HG02678 (cell line): ENCODE results near the gene MBD3L5.
"Not testable (repeated sequence)": the region's sequence is repeated elsewhere in the genome, so short reads cannot be mapped to it uniquely, and the experiment has no call there.

Experiments used
- ATAC-seq: cut with Tn5 transposase; IDR thresholded peaks from one replicate; pipeline ENCODE4 v1.9.1; 2021; ENCODE audit warnings: mild to moderate bottlenecking, moderate library complexity; ENCODE audit not compliant: unreplicated experiment

Gene MBD3L5

DNA sequence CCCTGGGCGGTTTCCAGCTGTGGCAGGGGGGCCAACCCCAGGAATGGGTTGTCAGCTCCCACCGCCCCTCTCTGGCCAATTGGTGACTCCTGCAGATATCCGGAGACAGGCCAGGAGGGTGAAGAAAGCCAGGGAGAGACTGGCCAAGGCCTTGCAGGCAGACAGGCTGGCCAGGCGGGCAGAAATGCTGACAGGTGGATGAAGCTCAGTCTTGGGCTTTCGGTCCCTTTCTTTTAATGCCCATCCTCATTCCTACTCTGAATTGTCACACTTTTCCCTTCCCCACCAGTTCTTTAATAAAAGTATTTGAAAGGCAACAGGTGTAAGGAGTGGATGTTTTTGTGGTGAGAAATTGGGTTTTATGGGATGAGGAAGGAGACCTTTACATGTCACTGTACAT is 21.0 kb downstream of the MBD3L5 start:
- ATAC-seq = not testable (repeated sequence)

DNA sequence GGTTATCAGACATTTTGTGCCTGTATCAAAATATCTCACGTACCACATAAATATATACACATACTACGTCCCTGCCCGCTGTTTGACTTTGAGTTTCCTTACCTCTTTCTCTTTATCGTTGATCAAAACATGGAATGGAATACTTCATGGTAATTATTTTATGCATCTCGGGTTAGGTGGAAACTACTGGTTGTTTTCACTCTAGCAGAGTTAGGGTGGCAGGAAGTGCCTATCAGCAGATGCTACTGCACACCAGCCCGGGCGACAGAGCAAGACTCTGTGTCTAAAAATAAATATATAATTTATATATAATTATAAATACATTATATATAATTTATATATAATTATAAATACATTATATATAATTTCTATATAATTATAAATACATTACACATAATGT is 22.5 kb downstream of the MBD3L5 start:
- not testable (repeated sequence) for ATAC-seq

DNA sequence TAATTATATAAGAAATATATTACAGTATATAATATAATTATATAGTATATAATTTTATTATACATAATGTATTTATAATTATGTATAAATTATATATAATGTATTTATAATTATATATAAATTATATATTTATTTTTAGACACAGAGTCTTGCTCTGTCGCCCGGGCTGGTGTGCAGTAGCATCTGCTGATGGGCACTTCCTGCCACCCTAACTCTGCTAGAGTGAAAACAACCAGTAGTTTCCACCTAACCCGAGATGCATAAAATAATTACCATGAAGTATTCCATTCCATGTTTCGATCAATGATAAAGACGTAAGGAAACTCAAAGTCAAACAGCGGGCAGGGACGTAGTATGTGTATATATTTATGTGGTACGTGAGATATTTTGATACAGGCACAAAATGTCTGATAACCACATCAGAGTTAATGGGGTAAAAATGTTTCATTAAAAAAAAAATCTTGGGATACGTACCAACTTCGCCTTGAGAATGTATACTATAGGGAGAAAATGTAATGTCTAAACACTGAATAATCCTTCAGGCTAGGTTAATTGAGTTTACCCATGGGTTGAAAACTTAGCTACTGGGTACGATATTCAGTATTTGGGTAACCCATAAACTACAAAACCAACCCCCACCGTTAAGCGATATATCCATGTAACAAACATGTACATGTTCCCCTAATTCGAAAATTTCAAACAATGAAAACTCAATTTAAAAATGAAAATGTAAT is 24.4 kb downstream of the MBD3L5 start:
- not testable (repeated sequence) for ATAC-seq

DNA sequence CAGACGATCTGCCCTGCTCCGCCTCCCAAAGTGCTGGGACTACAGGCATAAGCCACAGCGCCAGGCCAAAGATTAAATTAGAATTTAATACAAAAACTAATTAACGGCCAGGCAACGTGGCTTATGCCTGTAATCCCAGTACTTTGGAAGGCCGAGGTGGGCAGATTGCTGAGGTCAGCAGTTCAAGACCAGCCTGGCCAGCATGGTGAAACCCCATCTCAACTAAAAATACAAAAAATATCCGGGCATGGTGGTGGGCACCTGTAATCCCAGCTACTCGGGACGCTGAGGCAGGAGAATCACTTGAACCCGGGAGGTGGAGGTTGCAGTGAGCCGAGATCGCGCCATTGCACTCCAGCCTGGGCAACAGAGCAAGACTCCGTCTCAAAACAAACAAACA is 25.3 kb downstream of the MBD3L5 start:
- ATAC-seq = not testable (repeated sequence)

DNA sequence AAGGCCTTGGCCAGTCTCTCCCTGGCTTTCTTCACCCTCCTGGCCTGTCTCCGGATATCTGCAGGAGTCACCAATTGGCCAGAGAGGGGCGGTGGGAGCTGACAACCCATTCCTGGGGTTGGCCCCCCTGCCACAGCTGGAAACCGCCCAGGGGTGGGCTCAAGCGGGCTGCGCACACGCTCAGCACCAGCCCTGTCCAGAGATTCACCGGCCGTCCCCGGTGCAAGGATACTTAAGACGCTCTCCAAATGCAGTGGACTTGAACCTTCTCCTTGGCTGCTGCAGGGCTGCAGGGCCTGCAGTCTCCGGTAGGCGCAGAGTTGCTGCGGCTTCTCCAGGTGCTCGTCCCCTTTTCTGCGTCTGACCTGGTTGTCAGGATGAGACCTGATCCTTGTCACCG is 26.0 kb downstream of the MBD3L5 start:
- ATAC-seq = not testable (repeated sequence)

DNA sequence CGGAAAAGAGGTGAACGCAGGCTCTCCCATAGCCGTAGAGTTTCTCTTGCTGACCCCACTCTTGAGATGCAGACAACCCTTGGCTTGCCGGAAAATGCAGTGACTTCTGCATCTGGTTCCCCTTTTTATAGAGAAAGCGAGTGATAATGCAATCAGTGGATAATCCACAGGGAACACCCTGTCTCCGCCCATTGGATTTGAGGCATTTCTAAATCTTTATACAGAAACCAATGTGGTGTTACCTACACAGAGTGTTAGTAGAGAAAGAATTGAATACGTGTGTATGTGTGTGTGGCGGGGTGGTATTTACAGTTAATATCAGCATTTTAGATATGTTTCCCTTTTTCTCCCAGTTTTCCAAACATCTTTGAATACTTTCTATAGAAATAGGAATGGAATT is 28.2 kb downstream of the MBD3L5 start, which contains the start of gene MBD3L3:
TSS of gene MBD3L3 (minus strand) at position 101 of the 400 bp plus-strand sequence. CDS start at position 30, 71 bp downstream.
- not testable (repeated sequence) for ATAC-seq

DNA sequence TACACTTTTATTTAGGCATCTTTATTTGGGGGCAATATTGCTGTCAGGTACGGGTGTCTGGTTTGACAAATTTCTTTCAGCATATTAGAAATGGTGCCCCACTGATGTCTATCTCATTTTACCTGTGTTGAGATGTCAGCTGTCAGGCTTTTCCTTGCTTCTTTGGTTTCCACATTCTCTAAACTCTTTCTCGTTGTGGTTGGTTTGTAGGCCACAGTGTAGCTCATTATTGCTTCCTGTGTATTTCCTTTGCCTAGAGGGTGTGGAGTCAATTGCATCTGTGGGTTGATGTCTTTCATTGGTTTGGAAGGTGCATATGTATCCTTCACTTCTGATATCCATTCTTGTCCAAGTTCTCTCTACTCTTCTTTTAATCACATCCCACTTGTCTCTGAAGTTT is 29.6 kb downstream of the MBD3L5 start:
- ATAC-seq = not testable (repeated sequence)

DNA sequence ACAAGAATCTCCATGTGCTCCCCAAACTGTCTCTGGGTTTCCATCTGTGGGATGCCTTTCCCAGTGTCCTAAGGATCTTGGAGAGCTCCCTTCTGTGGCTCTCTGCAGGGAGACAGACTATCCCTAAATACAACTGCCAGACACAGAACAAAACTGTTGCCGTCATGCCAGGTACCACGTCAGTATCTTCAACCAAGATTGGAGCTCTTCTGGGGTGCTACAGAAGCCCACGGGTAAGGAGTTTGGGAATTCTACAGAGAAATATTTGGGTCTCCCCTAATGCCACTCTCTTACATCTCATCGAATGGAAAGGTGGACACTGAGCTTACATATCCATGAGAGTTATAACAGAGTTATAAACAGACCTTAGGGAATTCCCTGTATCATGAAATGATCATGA is 33.0 kb downstream of the MBD3L5 start:
- no peak for ATAC-seq

DNA sequence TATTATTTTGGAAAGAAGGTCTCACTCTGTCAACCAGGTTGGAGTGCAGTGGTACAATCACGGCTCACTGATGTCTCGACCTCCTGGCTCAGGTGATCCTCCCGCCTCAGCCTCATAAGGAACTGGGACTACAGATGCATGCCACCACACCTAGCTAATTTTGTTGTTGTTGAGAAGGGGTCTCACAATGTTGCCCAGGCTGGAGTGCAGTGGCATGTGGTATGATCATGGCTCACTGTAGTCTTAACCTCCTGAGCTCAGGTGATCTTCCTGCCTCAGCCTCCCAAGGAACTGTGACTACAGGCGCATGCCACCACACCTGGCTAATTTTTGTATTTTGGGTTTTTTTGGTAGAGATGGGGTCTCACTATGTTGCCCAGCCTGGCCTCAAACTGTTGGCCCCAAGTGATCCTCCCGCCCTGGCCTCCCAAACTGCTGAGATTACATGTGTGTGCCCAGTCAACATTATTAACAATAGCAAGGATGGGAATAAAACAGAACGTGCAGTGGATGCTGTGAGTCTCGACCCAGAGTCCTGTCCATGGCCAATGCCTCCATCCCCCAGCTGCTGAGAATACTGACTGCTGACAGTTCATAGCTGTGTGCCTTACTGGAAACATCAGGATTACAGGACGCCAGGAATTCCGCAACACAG is 33.5 kb downstream of the MBD3L5 start:
- ATAC-seq = no peak

DNA sequence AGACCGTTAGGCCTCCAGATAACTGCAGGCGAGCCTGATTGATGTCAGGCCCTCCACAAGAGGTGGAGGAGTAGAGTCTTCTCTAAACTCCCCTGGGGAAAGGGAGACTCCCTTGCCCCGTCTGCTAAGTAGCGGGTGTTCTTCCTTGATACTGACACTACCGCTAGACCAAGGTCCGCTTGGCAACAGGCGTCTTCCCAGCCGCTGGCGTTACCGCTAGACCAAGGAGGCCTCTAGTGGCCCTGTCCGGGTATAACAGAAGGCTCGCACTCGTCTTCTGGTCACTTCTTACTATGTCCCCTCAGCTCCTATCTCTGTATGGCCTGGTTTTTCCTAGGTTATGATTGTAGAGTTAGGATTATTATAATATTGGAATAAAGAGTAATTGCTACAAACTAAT is 36.7 kb downstream of the MBD3L5 start:
- not testable (repeated sequence) for ATAC-seq

DNA sequence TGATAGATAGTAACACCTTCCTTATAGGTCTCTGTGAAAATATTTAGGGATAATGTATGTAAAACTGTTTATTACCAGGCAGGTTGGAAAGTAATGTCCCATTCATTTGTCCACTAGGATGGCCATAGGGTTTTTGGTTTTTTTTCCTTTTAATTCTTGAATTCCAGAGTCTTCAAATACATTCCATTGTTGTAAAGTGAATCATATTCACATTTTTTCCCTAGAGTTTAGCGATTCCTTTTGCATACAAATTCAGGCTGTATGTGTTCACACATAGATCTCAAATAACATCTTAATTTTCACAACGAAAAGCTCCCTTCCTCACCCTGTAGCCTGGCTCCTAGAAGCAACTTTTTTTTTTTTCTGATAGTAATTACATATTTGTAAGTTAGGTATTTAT is 37.3 kb downstream of the MBD3L5 start:
- no peak for ATAC-seq

DNA sequence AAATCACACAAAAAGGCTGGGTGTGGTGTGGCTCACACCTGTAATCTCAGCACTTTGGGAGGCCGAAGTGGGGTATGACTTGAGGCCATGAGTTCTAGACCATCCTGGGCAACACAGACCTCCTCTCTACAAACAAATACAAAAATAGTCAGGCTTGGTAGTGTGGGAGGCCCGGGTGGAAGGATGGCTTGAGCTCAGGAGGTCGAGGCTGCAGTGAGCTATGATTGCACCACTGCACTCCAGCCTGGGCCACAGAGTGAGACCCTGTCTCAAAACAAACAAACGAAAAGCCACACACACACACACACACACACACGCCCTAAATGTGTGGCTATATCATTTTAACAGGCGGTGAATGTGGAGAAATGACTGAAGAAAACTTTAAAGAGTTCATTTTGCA is 38.2 kb downstream of the MBD3L5 start:
- no peak for ATAC-seq

DNA sequence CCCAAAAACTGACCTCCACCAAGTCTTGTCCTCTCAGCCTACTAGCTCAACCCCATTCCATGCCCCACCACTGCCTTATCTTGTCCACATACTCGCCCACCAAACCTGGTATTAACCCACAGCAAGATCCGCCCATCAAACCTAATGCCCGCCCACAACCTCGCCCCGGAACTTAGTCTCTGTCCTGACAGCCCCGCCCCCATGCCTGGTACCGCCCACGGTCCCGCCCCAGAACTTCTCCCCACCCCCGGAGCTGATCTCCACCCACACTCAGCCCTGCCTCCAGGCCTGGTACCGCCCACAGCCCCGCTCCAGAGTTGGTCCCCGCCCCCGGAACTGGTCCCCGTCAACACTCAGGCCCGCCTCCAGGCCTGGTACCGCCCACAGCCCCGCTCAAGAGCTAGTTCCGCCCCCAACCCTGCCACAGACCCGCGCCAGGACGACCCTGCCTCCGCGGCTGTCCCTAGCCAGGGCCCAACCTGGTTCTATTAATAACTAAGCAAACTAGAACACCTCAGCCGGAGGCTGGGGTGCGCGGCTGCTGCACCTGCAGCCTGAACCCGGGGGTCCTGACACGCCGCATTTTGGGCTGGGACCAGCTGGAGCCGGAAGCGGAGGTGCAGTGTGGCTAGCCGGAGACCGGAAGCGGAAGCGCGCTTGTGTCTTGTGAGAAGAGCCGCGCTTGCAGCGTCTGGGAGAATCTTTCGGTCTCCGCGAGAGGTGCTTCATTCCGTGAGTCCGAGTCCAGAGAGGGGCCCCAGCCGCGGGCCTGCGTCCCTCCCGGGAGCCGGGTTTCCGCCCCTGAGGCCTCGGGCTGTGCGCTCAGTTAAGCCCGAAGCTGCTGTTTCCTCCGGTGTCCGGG is 38.9 kb downstream of the MBD3L5 start, which contains the start of gene ZNF557:
TSS of gene ZNF557 (plus strand) at position 662 of the 862 bp plus-strand sequence. CDS start 5,372 bp downstream, outside the sequence.
- ATAC-seq = peak; percentile 93

DNA sequence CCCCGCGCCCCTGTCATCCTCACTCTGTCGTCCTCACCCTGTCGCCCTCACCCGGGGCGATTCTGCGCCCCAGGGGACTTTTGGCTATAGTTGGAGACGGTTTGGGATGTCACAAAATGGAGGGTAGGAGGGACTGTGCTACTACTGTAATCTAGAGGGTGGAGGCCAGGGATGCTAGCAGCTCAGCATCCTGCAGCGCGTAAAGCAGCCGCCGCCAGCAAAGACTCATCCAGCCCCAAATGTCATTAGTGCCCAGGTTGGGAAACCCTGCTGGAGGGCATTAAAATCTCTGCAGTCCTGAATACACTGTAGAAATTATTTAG is 39.5 kb downstream of the MBD3L5 start:
- no peak for ATAC-seq

DNA sequence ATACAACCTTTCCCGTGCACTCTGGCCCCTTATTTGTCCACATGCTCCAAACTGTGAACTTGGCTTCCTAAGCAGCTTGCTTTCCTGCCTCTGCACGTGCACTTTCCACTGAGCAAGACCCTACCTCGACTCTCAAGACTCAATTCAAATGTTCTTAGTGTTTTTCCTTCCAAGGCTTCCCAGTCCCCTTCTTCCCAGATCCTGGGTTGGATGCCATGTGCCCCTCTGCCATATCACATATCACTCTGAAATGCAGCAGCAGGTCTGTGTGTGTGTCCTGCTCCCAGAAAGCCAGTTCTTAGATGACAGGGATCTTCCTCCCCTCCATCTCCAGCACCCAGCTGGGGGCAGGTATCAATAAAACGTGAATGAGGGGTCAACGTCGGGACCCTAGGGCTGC is 42.2 kb downstream of the MBD3L5 start:
- no peak for ATAC-seq

DNA sequence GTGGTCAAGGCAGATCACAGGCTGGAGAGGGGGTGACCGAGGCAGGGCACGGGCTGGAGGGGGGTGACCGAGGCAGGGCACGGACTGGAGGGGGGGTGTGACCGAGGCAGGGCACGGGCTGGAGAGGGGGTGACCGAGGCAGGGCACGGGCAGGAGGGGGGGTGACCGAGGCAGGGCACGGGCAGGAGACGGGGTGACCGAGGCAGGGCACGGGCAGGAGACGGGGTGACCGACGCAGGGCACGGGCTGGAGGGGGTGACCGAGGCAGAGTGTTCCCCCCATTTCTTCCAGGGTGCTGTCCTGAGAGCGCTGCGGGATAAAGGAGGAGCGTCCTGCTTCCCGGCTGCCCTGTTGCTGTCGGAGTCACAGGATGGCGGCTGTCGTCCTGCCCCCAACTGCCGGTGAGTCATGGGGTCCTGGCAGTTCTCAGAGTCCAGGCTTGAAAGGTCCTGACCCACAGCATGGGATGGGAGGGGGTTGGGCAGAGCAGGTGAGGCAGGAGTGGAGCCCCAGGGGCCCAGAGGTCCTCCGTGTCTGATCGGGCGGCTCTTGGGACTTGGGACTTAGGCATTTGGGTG is 44.4 kb downstream of the MBD3L5 start:
- no peak for ATAC-seq

DNA sequence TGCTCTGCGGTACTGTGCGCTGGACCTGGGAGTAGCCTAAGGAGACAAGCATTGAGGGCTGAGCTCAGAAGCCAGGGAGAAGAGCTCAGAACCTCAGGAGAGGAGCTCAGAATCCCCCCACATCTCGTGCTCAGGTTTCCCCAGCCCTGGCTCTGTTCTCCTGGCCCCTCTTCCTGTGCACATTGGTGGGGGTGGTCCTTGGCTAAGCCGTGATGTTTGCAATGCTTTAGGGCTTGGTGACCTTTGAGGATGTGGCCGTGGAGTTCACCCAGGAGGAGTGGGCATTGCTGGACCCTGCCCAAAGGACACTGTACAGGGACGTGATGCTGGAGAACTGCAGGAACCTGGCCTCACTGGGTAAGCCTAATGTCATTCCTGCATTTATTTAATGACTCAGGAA is 45.8 kb downstream of the MBD3L5 start:
- no peak for ATAC-seq

DNA sequence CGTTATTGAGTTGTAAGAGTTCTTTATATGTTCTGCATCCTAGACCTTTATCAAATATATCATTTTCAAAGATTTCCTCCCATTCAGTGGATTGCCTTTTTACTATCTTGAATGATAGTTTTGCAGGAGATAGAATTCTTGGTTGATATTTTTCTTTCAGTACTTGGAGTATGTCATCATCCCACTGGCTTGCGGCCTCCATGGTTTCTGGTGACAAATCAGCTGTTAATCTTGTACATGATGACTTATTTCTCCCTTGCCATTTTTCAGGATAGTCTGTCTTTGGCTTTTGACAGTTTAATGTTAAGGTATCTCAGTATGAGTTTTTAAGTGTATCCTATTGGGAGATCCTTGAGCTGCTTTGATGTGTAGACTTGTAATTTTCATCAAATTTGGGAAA is 47.6 kb downstream of the MBD3L5 start:
- ATAC-seq = no peak
